BE2C (cell line): ENCODE measurements around the gene PSME4.

Source experiments
- DNase-seq: peaks from one replicate; pipeline ENCODE4 v3.0.0-alpha.2; 2020
- H3K27me3 ChIP-seq: fragments of 250-450 bp; sonication (Bioruptor Pico); 2 replicates; pipeline ENCODE4 v1.5.1; 2020; ENCODE audit warnings: mild to moderate bottlenecking
- H3K36me3 ChIP-seq: fragments of 250-450 bp; sonication (Bioruptor Pico); 2 replicates; pipeline ENCODE4 v1.5.1; 2020; ENCODE audit warnings: mild to moderate bottlenecking
- H3K4me1 ChIP-seq: fragments of 250-450 bp; sonication (Bioruptor Pico); 2 replicates; pipeline ENCODE4 v1.5.1; 2020
- H3K4me3 ChIP-seq: 2 replicates; pipeline ENCODE4 v1.5.1; 2011; ENCODE audit warnings: low read depth, low read length
- H3K9me3 ChIP-seq: fragments of 250-450 bp; sonication (Bioruptor Pico); 2 replicates; pipeline ENCODE4 v1.5.1; 2020
- TF ChIP-seq, protein P1 (sequence below): IDR thresholded peaks from 2 replicates; pipeline ENCODE4 v1.5.1; 2012; ENCODE audit warnings: mild to moderate bottlenecking, low read depth, low read length

The PSME4 gene

DNA sequence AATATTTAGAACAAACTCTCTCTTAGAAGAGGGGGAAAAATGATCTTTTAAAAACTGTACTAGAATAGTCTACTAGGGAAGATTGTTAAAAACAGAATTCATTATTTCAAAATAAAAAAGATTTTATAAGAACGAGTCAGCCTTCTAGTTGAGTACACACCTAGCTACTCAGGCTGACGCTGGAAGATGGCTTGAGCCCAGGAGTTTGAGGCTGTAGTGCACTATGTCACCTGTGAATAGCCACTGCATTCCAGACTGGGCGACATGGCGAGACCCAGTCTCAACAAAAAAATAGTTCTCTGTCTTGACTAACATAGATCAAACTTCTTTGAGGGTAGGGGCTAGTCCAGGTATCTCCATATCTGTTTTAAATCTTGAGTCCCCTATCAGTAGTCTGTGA is 150.1 kb downstream of the PSME4 start:
- TF ChIP-seq, protein P1, sequence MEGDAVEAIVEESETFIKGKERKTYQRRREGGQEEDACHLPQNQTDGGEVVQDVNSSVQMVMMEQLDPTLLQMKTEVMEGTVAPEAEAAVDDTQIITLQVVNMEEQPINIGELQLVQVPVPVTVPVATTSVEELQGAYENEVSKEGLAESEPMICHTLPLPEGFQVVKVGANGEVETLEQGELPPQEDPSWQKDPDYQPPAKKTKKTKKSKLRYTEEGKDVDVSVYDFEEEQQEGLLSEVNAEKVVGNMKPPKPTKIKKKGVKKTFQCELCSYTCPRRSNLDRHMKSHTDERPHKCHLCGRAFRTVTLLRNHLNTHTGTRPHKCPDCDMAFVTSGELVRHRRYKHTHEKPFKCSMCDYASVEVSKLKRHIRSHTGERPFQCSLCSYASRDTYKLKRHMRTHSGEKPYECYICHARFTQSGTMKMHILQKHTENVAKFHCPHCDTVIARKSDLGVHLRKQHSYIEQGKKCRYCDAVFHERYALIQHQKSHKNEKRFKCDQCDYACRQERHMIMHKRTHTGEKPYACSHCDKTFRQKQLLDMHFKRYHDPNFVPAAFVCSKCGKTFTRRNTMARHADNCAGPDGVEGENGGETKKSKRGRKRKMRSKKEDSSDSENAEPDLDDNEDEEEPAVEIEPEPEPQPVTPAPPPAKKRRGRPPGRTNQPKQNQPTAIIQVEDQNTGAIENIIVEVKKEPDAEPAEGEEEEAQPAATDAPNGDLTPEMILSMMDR, result no peak
- no peaks in the 10 kb centered on the region for H3K27me3 ChIP-seq
- H3K4me3 ChIP-seq, result no peak overlapping the region
- H3K36me3 ChIP-seq, result no peaks in the 10 kb centered on the region
- no peaks in the 10 kb centered on the region for H3K4me1 ChIP-seq
- DNase-seq, result no peak
- H3K9me3 ChIP-seq, result no peaks in the 10 kb centered on the region

DNA sequence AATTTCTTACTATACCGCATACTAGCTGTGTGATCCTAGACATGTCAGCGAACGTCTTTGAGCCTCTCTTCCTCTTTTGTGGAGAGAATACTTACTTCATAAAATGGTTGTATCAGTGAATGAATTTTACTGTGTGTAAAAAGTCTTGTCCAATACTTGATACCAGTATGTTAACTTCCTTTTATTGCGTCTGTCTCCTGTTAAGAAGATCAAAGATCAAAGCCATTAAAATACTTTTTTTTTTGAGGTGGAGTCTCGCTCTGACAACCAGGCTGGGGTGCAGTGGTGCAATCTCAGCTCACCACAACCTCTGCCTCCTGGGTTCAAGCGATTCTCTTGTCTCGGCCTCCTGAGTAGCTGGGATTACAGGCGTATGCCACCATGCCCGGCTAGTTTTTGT is 150.7 kb downstream of the PSME4 start:
- H3K36me3 ChIP-seq, result no peaks in the 10 kb centered on the region
- H3K4me1 ChIP-seq, result no peaks in the 10 kb centered on the region
- H3K9me3 ChIP-seq, result no peaks in the 10 kb centered on the region
- TF ChIP-seq, protein P1, result no peak
- DNase-seq, result no peak
- no peaks in the 10 kb centered on the region for H3K27me3 ChIP-seq
- H3K4me3 ChIP-seq, result no peak overlapping the region

DNA sequence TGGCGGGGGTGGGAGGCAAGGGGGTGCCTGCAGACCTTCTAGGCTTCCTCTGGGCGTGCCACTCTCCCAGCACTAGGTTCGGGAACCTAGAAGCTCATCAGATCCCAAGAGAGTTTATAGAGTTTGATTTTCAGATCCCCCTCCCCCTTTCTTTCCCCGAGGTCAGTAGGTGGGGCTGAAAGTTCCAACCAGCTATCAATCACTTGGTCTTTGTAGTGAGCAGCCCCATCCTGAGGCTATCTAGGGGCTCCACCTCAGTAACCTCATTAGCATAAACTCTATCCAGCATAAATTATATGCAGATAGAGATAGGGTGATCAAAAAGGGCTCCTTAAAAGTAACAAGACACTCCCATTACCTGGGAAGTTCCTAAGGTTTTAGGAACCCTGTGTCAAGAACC is 151.2 kb downstream of the PSME4 start:
- no peaks in the 10 kb centered on the region for H3K4me1 ChIP-seq
- no peaks in the 10 kb centered on the region for H3K27me3 ChIP-seq
- no peaks in the 10 kb centered on the region for H3K36me3 ChIP-seq
- TF ChIP-seq, protein P1, result no peak
- H3K9me3 ChIP-seq, result no peaks in the 10 kb centered on the region
- no peak for DNase-seq
- H3K4me3 ChIP-seq, result no peak overlapping the region

DNA sequence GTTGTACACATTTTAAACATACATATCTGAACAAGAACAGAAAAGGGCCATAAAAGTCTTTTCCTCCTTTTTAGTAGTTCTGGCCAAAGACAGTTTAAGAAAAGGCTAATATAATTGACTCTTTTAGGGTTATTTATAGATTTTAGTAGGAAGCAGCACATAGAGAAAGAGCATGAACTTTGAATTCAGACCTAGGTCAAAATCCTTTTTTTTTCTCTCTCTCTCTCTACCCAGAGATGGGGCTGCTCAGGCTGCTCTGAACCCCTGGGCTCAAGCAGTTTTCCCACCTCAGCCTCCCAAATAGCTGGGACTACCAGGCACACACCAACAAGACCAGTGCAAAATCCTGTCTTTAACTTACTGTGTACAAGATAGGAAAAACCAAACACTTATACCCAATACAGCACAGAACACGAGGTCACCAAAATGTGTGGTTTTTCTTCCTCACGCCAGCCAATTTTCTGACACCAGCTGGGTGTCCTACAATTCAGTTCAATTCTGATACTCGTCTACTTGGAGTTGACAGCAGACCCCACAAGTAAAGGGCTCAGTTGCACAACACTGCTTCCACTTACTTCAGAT is 151.8 kb downstream of the PSME4 start:
- TF ChIP-seq, protein P1, result no peak
- H3K36me3 ChIP-seq, result no peaks in the 10 kb centered on the region
- no peak for DNase-seq

More for the DNA sequence above, 151.8 kb downstream of the PSME4 start:
- no peaks in the 10 kb centered on the region for H3K9me3 ChIP-seq
- no peak overlapping the region for H3K4me3 ChIP-seq
- no peaks in the 10 kb centered on the region for H3K27me3 ChIP-seq
- no peaks in the 10 kb centered on the region for H3K4me1 ChIP-seq
